ENCODE results near the gene FNDC4.

The FNDC4 gene

DNA sequence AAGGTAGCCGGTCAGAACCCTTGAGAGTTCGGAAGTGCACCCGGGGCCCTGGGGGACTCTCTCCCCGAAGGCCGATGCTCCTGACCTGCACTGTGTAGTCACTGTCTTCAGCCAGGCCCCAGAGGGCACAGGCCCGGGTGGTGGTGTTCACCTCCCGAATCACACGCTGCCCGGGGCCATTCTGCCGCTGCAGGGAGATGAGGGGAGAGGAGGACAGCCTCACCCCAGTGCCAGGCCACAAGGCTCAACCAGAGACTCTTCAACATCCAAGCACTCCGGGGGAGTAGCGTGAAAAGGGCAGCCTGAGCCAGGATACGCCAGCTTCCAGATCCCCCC is 1.1 kb downstream of the FNDC4 start:
- TF ChIP-seq ZFX (IDR thresholded peaks at IDR 0.05; ENCODE audit: borderline replicate concordance) = no peak
- TF ChIP-seq, protein P1, sequence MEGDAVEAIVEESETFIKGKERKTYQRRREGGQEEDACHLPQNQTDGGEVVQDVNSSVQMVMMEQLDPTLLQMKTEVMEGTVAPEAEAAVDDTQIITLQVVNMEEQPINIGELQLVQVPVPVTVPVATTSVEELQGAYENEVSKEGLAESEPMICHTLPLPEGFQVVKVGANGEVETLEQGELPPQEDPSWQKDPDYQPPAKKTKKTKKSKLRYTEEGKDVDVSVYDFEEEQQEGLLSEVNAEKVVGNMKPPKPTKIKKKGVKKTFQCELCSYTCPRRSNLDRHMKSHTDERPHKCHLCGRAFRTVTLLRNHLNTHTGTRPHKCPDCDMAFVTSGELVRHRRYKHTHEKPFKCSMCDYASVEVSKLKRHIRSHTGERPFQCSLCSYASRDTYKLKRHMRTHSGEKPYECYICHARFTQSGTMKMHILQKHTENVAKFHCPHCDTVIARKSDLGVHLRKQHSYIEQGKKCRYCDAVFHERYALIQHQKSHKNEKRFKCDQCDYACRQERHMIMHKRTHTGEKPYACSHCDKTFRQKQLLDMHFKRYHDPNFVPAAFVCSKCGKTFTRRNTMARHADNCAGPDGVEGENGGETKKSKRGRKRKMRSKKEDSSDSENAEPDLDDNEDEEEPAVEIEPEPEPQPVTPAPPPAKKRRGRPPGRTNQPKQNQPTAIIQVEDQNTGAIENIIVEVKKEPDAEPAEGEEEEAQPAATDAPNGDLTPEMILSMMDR (IDR thresholded peaks at IDR 0.05) = no peak
- H3K27ac ChIP-seq = no peak overlapping the region

DNA sequence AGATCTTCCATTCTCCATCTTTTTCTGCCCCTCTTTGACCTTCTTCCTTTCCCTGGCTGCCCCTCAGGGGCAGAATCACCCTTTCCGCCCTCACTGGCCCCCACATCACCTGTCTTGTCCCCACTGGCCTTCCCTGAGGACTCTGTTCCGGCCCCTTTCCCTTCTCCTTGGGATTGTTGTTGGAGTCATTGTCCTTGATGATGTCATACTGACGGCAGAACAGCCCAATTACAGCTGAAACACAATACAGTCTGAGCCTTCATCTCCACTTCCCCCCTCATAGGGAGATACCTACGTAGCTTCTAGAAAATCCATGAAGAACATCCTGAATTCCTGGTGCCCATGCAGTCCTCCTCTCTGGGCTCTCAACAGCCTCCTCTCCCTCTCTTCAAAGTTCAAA is 2.4 kb downstream of the FNDC4 start:
- H3K27ac ChIP-seq = no peak overlapping the region
- TF ChIP-seq, protein P1 (IDR thresholded peaks at IDR 0.05) = no peak
- no peak for TF ChIP-seq ZFX (IDR thresholded peaks at IDR 0.05; ENCODE audit: borderline replicate concordance)

DNA sequence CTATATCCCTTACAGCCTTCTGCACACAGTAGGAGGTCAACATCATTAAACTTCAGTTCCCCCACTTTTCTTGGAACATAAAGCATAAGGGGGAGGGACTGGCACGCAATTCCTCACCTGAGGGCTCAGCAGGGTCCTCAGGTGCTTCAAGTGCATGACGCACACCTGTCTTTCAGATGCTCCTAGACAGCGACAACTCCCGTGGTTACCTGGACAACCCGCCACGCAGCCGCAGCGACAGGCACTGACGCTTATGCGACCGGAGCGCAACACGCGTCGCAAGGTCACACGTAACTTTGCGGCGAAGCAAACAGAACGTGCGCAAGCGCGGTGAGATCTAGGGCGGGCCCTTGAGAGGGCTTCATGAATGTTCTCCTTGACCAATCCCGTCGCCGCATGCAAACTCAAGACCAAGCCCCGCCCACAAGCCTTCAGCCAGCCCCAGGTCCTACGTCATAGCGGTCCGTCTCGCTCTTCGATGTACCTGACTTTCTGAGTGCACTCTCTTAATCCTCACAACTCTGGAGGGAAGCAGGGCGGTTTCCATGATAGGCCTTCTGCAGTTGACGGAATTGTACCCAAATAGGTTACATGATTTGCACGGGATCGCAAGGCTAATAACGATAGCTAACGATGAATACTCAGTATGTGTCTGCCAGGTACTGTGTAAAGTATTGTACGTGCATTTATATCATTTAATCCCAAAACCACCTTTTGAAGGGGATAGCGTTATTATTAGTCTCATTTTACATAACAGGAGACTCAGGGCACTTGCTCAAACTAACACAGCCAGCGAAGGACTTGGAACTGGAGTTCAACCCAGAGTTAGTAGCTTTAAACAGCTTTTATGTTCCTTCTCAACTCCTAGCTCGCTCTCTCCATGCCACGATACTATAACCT is 5.3 kb downstream of the FNDC4 start, which contains the start of gene IFT172:
IFT172 (minus strand) TSS at position 246 of the 900 bp plus-strand sequence; CDS start at position 156, 90 bp downstream.
- TF ChIP-seq, protein P1 (IDR thresholded peaks at IDR 0.05) = no peak
- no peak for TF ChIP-seq ZFX (IDR thresholded peaks at IDR 0.05; ENCODE audit: borderline replicate concordance)
- H3K27ac ChIP-seq = peak within 1 kb of the TSS; percentile 64

DNA sequence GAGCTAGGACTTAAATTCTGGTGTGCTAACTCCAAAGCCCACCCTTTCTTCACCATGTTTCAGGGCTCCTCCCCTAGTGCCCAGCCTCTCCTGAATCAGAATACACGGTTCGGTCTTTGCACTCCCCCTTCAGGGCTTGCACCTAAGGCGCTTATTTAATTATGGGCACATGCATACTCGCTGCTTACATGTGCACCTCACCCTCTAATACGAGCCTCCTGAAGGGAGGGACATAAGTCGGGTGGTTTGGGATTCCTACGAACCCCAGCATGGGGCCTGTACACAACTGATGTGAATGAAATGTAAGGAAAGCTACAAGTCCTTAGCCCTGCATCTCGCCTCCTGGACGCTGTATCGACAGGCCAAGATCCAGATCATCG is 5.9 kb downstream of the FNDC4 start:
- TF ChIP-seq ZFX (IDR thresholded peaks at IDR 0.05; ENCODE audit: borderline replicate concordance) = no peak
- TF ChIP-seq, protein P1 (IDR thresholded peaks at IDR 0.05) = no peak; the same call in 1 of the 2 replicates
- H3K27ac ChIP-seq = peak overlapping the region; percentile 53; the same call in 1 of the 2 replicates

DNA sequence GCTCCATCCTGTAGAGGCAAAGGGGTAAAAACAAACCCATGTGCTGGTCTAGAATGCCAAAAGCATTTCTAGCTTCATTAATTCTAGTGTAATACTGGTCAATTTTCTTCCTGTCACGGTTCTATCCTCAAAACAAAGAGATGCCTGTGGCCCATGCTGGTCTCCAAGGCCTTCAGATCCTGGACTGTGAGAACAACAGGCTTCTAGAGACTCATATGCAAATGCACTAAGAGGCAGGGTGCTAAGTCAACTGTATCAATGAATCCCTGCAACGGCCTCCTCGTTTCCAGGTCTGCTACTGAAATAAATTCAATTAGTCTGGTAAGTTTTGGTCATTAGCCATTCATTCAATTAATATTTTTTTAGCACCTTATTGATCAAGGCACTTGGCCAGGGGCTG is 9.5 kb downstream of the FNDC4 start:
- TF ChIP-seq ZFX (IDR thresholded peaks at IDR 0.05; ENCODE audit: borderline replicate concordance) = no peak
- TF ChIP-seq, protein P1 (IDR thresholded peaks at IDR 0.05) = no peak
- H3K27ac ChIP-seq = no peak overlapping the region

DNA sequence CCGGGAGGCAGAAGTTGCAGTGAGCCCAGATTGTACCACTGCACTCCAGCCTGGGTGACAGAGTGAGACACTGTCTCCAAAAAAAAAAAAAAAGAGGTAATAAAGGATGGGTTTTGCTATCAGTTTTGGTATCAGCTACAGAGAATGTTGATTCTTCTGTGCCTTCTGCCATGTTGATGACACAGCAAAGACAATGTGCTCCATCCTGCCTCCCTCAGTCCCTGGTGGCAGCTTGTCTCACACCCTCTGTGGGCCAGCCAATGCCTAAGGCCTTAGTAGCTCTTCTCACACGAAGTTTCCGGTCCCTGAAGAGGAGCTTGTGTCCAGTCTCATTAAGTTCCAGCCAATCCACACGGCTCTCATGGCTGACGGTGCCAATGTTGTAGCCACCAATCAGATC is 23.0 kb downstream of the FNDC4 start:
- H3K27ac ChIP-seq = no peak overlapping the region
- TF ChIP-seq ZFX (IDR thresholded peaks at IDR 0.05; ENCODE audit: borderline replicate concordance) = no peak
- TF ChIP-seq, protein P1 (IDR thresholded peaks at IDR 0.05) = no peak

DNA sequence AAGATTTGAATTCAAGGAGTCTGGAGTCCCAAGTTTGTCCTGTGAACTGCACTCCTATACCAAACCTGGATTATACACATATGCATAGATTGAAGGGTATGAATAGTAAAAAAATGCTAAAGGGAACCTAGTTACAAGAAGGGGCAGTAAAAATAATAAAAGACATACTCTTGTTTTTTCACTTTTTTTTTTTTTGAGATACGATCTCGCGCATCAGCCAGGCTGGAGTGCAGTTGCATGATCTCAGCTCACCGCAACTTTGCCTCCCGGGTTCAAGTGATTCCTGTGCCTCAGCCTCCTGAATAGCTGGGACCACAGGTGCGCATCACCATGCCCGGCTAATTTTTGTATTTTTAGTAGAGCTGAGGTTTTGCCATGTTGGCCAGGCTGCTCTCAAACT is 30.6 kb downstream of the FNDC4 start:
- no peak for TF ChIP-seq ZFX (IDR thresholded peaks at IDR 0.05; ENCODE audit: borderline replicate concordance)
- no peak overlapping the region for H3K27ac ChIP-seq

Data from 22Rv1 (cell line).